ENCODE measurements around the gene ADAR.
A peak's percentile ranks its signal among the peaks of the same experiment; 100 is the strongest.

Gene ADAR

GRCh38 chr1:154586641-154587040, 21.3 kb downstream of the ADAR start:
- no peak for DNase-seq (ENCODE audit: low read depth in 1 of 2, low spot score in 1 of 2)

- no peak for DNase-seq (ENCODE audit: low read depth in 1 of 2, low spot score in 1 of 2)
Measured at GRCh38 chr1:154586231-154586630, 21.8 kb downstream of the ADAR start.

DNA sequence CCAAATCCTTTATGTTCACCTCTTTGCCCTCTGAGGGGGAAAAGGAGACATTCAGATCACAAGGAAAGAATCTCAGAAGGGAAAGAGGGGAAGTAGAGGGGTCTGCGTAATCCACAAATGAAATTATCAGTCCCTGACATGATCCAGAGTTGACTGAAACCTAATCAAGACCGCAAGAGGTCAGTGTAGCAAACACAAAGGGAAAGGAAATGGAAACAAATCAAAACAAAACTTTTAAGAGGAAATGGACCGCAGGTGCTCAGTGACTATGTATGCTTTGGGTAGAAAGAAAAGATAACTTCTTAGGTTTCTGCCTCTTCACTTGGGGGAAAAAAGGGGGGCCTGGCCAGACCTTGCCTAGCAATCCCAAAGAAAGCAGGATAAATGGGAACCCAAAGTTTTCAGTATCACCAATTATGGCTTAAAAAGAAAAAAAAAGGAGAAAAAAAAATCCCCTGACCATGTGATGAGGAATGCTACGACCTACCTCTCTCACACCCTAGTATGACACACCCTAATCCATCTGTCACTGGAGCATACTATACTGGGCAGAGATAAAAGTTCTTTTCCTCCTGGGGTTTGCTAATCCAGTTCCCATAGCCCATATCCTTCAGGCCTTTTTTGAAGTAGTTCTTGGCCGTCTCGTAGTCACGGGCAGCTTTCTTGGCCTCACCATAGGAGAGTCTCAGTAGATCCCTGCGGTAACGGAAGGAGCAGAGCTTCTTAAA, 23.6 kb downstream of the ADAR start:
- DNase-seq (ENCODE audit: low read depth in 1 of 2, low spot score in 1 of 2), result no peak

DNA sequence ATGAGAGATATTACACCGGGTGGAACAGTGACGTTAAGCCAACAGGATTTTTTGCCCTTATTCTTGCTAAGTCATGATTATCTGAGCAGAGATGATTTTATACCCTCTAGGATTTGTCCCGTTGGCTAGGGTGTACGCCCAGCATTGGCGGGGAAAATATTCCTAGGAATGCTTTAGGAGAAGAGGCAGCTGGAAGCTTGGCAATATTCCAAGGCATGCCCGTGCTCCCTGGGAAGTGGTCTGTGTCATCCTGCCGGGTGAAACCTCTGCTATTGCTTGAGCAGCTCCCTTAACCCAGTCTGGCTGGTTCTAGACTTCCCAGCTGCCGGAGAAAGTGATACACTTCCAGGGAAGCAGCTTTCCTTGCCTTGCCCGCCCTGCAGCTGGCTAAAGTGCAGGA, 24.2 kb downstream of the ADAR start:
- DNase-seq (ENCODE audit: low read depth in 1 of 2, low spot score in 1 of 2), result no peak

- no peak for DNase-seq (ENCODE audit: low read depth in 1 of 2, low spot score in 1 of 2)
Measured at GRCh38 chr1:154582885-154583284, 25.1 kb downstream of the ADAR start.

GRCh38 chr1:154581766-154582165, 26.2 kb downstream of the ADAR start:
- no peak for DNase-seq (ENCODE audit: low read depth in 1 of 2, low spot score in 1 of 2)

- DNase-seq (ENCODE audit: low read depth in 1 of 2, low spot score in 1 of 2), result no peak
Measured at GRCh38 chr1:154579374-154579773, 28.6 kb downstream of the ADAR start.

DNA sequence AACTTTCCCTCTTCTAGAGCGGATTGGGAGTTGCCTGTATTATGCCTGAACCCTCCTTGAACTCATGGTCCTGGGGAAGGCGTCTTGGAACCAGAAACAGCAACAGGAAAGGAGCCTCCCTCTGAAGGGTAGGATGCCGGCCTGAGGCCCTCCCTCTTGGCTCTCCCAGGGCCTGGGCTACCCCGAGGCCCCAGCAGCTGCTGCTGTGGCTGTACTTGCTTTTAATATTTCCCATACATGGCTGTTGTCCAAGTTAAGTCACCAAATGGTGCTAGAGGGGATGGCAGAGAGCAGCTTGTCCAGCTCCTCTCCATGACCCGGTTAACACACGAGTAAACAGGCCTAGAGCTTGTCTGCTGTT, 29.9 kb downstream of the ADAR start:
- DNase-seq (ENCODE audit: low read depth in 1 of 2, low spot score in 1 of 2), result no peak

- DNase-seq (ENCODE audit: low read depth in 1 of 2, low spot score in 1 of 2), result no peak
Measured at GRCh38 chr1:154577346-154578057, 30.5 kb downstream of the ADAR start.

- DNase-seq (ENCODE audit: low read depth in 1 of 2, low spot score in 1 of 2), result no peak
Measured at GRCh38 chr1:154575951-154576566, 31.9 kb downstream of the ADAR start.

GRCh38 chr1:154575147-154575927, 32.6 kb downstream of the ADAR start:
- DNase-seq (ENCODE audit: low read depth in 1 of 2, low spot score in 1 of 2), result no peak

DNA sequence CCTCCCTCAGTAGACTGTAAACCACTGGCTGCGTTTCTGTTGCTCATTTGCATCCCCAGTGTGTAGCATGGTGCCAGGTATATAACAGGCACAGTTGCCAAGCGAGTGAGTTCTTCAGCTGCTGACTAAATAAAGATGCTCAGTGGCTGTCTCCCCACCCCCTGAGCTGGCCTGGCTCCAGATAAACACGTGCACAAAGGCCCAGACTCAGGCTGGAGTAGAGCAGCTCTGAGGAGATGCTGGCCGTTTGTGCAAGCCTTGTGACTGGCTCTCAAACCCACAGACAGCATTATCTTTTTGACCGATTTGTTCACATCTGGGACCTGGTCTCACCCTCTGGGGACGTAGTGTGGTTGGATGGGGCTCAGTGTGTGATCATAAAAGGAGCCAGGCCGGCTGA, 33.3 kb downstream of the ADAR start:
- no peak for DNase-seq (ENCODE audit: low read depth in 1 of 2, low spot score in 1 of 2)

GRCh38 chr1:154573168-154573510, 34.8 kb downstream of the ADAR start:
- no peak for DNase-seq (ENCODE audit: low read depth in 1 of 2, low spot score in 1 of 2)

DNA sequence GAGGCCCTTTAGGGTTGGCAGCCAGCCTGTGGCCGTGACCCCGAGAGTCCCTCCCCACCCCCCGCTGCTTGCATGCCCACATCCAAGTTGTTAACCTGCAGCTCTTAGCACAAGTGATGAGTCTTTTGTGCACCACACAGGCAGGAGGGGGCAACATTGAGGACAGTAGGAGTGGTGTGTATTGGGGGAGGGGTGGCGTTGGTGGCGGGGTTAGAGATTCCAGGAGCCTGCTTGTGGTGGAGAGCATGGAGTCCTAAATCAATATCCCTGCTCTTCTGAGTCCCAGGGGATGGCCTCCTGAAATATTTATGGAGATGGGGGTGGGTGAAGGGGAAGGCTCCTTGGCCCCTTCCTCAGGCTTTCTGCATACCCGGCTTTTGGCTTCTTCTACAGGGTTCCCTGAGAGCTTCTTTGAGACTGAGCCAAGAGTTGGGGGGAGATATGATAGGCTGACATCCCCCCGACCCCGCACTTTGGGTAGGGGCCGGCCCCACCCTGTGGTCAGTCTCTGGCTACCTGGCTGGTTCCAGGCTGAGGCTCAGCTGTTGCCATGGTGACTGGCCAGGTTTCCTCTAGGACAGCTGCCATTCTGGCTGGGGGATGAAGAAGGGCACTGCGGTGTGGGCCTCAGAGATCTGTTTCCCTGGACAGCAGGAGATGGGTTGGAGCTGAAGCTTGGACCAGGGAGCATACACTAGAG, 35.4 kb downstream of the ADAR start:
- no peak for DNase-seq (ENCODE audit: low read depth in 1 of 2, low spot score in 1 of 2)

DNA sequence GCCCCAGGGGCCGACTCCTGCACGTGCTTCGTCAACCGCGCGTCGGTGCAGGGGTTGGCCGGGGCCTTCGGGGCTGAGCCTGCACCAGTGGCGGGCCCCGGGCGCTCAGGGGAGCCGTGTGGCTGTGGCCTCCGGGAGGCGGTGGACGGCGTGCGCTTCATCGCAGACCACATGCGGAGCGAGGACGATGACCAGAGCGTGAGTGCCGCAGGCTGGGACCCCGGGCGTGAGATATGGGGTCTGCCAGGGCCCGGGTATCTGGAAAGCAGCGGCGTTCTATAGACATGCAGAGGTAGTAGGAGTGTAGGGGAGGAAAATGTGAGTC, 36.1 kb downstream of the ADAR start:
- no peak for DNase-seq (ENCODE audit: low read depth in 1 of 2, low spot score in 1 of 2)

GRCh38 chr1:154571244-154571963, 36.6 kb downstream of the ADAR start:
- no peak for DNase-seq (ENCODE audit: low read depth in 1 of 2, low spot score in 1 of 2)

DNA sequence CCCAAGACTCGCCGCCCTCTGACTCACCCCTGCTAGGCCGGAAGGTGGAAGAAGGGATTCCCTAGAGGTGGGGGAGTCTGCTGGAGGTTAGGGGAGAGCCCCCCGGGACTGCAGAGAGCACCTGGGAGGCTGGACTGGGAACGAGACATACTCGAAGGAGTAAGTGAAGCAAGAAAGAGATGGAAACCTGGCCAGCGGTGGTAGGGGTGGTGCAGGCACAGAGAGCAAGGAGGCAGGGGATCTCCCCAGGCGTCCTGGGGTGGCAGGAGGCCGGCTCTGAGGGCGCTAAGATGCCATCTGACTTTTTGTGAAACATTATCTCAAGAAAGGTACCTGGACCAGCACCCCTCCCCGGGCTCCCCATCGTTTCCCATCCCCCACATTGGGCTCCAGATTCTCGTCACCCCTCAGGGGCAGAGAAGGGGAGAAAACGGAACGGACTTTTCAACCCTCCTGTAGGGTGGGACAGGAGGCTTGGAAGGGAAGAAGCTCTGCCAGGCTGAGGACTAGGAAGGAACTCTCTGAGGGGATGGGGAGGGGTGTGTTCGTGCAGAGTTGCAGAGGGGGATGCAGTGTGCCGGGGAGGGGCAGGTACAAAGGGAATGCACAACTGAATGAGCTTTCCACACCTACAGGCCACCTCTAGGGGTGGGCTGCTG, 39.7 kb downstream of the ADAR start:
- DNase-seq (ENCODE audit: low read depth in 1 of 2, low spot score in 1 of 2), result no peak

DNA sequence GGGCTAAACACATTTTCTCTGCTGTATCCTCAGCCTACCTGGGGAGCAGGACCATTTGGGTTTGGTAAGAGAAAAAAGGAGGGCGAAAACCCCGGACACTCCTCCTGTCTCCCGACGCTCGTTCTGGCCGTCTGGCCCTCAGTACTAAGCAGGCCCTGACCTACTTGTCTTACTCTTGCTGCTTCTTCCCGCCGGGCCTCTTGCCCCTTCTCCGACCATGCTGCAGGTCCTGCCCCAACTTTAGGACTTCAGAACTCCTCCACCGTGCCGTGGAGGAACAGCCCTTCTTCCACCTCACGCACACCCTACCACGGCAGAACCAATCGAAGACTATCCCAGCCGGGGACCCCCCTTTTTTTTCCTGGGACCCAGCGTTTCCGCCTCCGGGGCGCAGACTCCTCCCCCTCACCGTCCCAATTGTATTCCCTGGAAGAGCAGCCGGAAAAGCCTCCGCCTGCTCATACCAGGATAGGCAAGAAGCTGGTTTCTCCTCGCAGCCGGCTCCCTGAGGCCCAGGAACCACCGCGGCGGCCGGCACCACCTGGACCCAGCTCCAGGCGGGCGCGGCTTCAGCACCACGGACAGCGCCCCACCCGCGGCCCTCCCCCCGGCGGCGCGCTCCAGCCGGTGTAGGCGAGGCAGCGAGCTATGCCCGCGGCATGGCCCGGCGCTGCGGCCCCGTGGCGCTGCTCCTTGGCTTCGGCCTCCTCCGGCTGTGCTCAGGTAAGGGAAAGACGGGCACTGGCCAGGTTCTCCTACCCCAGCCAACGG, 40.4 kb downstream of the ADAR start, which contains the start of gene CHRNB2:
Gene CHRNB2 (plus strand): TSS at position 393 of the 771 bp plus-strand sequence. CDS start 267 bp downstream, at position 660.
- DNase-seq (ENCODE audit: low read depth in 1 of 2, low spot score in 1 of 2), result peak; percentile 52 to 59

DNA sequence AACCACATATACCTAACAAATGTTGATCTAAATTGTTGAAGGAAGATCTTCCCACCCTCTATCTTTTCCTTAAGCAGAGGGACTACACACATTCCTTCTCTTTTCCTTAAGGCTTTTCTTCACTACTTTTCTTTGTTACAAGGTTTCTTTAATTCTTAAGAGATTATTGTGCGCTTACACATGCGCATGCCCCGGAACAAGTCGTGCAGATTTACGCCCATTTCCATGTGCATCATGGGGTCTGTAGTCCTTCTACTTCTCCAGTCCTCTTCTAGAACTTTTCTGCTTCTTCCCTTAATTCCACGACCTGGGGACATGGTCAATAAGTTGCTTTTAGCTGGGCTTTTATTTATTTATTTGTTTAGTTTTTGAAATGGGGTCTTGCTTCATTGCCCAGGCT, 42.1 kb downstream of the ADAR start:
- DNase-seq (ENCODE audit: low read depth in 1 of 2, low spot score in 1 of 2), result no peak
